Calu3 (cell line): ENCODE results near the gene MDM4. TPM values are rescaled to one million over a fixed set of nuclear protein-coding genes. Genes with fewer than 3 reads are reported as not detected.

Experiments used
- BruUV-seq: library from RNA; stranded (reverse); fragments of 400-500 nt; replicated peaks from 2 replicates; lab custom pipeline; 2021; lab: Mats Ljungman, UMichigan
- CTCF ChIA-PET: fragments of 300-600 bp; sonication (Branson Sonifier 250); formaldehyde crosslinking; loops from one replicate; lab custom pipeline; 2022; ENCODE audit warnings: antibody characterized with exemption; lab: Charles Lee
- DNase-seq: peaks from one replicate; pipeline ENCODE4 v3.0.0; 2022
- H3K27ac Mint-ChIP-seq: one replicate; pipeline ENCODE4 v1.8.0; 2022; ENCODE audit warnings: mixed read lengths; ENCODE audit not compliant: unreplicated experiment
- H3K27me3 Mint-ChIP-seq: one replicate; pipeline ENCODE4 v1.8.0; 2022; ENCODE audit warnings: mixed read lengths; ENCODE audit not compliant: unreplicated experiment
- H3K36me3 Mint-ChIP-seq: one replicate; pipeline ENCODE4 v1.8.0; 2022; ENCODE audit warnings: mild to moderate bottlenecking, moderate library complexity, mixed read lengths; ENCODE audit not compliant: insufficient read depth, unreplicated experiment
- H3K4me1 Mint-ChIP-seq: one replicate; pipeline ENCODE4 v1.8.0; 2022; ENCODE audit warnings: mild to moderate bottlenecking, low read depth, mixed read lengths; ENCODE audit not compliant: unreplicated experiment
- H3K4me3 Mint-ChIP-seq: one replicate; pipeline ENCODE4 v1.8.0; 2022; ENCODE audit warnings: mild to moderate bottlenecking, low read depth, moderate library complexity, mixed read lengths; ENCODE audit not compliant: unreplicated experiment
- H3K9me3 Mint-ChIP-seq: one replicate; pipeline ENCODE4 v1.8.0; 2022; ENCODE audit warnings: low read depth, mixed read lengths; ENCODE audit not compliant: unreplicated experiment
- CTCF ChIP-seq: fragments of 200-600 bp; IDR thresholded peaks from one replicate; pipeline ENCODE4 v1.8.0; 2022; ENCODE audit warnings: antibody characterized with exemption; ENCODE audit not compliant: unreplicated experiment
- intact Hi-C: fragments of 100-400 bp; cut with micrococcal nuclease; formaldehyde crosslinking; loops from one replicate; pipeline ENCODE4 v1.10.0; 2022; ENCODE audit not compliant: unreplicated experiment
- total RNA-seq: library from RNA; stranded (reverse); gene quantifications from 2 replicates; pipeline ENCODE4 v1.2.3, GENCODE V29; 2022

MDM4 gene
- total RNA-seq, 1 experiment from 2014 or later = 106 TPM

- CTCF ChIA-PET = interaction anchor here (0.5 to 1.8 kb wide), 4 partner anchors 48 to 234 kb away, joined by 3 to 4 read pairs (median 3); no protein-coding TSS in a partner anchor
- no peaks in the 10 kb centered on the region for H3K36me3 Mint-ChIP-seq
- H3K9me3 Mint-ChIP-seq = no peaks in the 10 kb centered on the region
- H3K4me3 Mint-ChIP-seq = no peak overlapping the region
- peak overlapping the region; percentile 17 for H3K27ac Mint-ChIP-seq
- TF ChIP-seq CTCF = no peak
- DNase-seq = no peak
- peaks cover 20% of the 10 kb centered on the region for H3K4me1 Mint-ChIP-seq
- intact Hi-C loops = no loop called here
- H3K27me3 Mint-ChIP-seq = no peaks in the 10 kb centered on the region
- BruUV-seq = no TSS peak
These were observed 57.0 kb downstream of the MDM4 start for GRCh38 chr1:204572923-204573922.

DNA sequence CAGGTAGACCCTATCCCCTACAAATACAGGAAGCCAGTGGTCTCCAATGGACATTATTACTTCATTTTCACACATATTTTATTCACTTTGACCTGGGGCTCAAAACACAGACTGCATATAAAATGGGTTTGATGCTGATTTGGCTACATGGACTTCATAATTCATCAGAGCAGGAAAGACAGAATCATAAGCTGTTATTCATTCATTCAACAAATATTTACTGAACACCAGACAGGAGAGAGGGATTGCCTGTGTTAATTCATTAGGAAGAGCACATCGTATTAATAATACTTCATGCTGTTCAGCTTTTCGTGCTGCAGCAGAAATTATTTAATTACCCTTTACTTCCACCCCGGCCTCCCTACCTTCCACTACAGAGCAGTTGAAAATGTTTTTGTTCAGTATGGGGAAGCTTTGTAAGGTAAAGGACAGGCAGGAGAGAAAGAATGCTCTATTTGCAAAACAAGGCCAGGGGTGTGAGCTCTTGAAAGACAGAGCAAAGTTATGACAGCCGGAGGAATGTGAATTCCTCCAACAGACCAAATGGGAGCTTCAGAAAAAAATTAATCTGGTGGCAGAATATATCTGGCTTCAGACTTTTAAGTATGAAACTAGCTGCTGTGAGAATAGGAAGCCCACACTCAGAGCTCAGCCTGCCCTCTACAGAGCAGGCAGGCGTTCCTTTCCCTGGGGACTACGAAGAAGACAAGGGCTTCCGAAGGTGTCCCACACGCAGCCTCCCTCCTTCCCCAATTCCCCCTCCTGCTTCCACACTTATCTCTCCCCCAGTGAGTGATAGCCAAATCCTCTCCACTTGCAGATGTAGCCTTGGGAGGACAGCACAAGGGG is 58.0 kb downstream of the MDM4 start:
- intact Hi-C loops = no loop called here
- Mint-ChIP-seq H3K27me3 (no peaks in the 10 kb centered on the region), H3K27ac (no peak overlapping the region), H3K4me1 (peaks cover 30% of the 10 kb centered on the region), H3K4me3 (no peak overlapping the region), H3K36me3 (peaks cover 5% of the 10 kb centered on the region), H3K9me3 (no peaks in the 10 kb centered on the region)
- CTCF ChIA-PET = interaction anchor here (0.5 to 1.8 kb wide), 5 partner anchors 49 to 233 kb away, joined by 3 to 4 read pairs (median 3); no protein-coding TSS in a partner anchor
- BruUV-seq = no TSS peak
- no peak for DNase-seq
- no peak for TF ChIP-seq CTCF

DNA sequence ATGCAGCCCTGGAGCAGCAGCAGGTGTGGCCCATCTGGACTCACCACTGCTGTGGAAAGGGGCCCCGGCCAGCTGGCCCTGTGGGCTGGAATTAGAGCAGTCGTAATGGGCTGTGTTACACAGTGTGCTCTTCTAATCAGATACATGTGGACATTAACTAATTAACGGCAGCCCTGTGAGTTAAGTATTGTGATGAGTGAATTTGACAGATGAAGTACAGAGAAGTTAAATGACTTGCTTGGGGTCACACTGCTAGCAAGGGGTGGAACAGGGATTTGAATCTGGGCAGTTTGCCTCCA is 58.6 kb downstream of the MDM4 start:
- CTCF ChIA-PET = interaction anchor here (0.8 to 1.8 kb wide), 3 partner anchors 109 to 232 kb away, joined by 3 to 4 read pairs (median 3); no protein-coding TSS in a partner anchor
- intact Hi-C loops = no loop called here
- no peak for TF ChIP-seq CTCF

More for the DNA sequence above, 58.6 kb downstream of the MDM4 start:
- H3K36me3 Mint-ChIP-seq = peaks cover 5% of the 10 kb centered on the region
- H3K27ac Mint-ChIP-seq = no peak overlapping the region
- BruUV-seq = no TSS peak
- H3K9me3 Mint-ChIP-seq = no peaks in the 10 kb centered on the region
- peaks cover 30% of the 10 kb centered on the region for H3K4me1 Mint-ChIP-seq
- DNase-seq = no peak
- no peak overlapping the region for H3K4me3 Mint-ChIP-seq
- no peaks in the 10 kb centered on the region for H3K27me3 Mint-ChIP-seq
